Measurements from ENCODE around the gene HIVEP2. TPM values are rescaled to one million over a fixed set of nuclear protein-coding genes. Genes with fewer than 3 reads are reported as not detected.
A peak's percentile ranks its signal among the peaks of the same experiment; 100 is the strongest.

The HIVEP2 gene
- total and polyA plus RNA-seq, 2 donors (not counting 1 experiment from before 2014, with no cell fraction given): 5.0 to 14.4 TPM

- Histone ChIP-seq H4K20me1 (ENCODE audit: control insufficient read depth, extremely low read depth, insufficient read depth, low read length) (no peaks in the 10 kb centered on the region), H3K4me1 (ENCODE audit: control insufficient read depth, extremely low read depth, insufficient read depth, low read length) (peaks cover 15% of the 10 kb centered on the region), H3K27ac (ENCODE audit: insufficient read depth, low read length) (peak overlapping the region; percentile 84), H2AFZ (ENCODE audit: low read length) (no peak overlapping the region), H3K4me2 (ENCODE audit: extremely low read depth, insufficient read depth, low read length) (no peak overlapping the region), H3K36me3 (ENCODE audit: control insufficient read depth, insufficient read depth, low read length) (no peaks in the 10 kb centered on the region), H3K9me3 (ENCODE audit: control insufficient read depth, insufficient read depth, low read depth, low read length) (no peaks in the 10 kb centered on the region), H3K9ac (ENCODE audit: insufficient read depth, low read length) (no peak overlapping the region), H3K79me2 (ENCODE audit: control insufficient read depth, insufficient read depth, low read length) (peaks cover 16% of the 10 kb centered on the region), H3K27me3 (ENCODE audit: control insufficient read depth, insufficient read depth, low read length) (no peaks in the 10 kb centered on the region), H3K4me3 (replicated peaks in 1 of 4; ENCODE audit: control extremely low read depth in 1 of 4, insufficient read depth in 1 of 4, low read depth in 3 of 4, low read length in 4 of 4) (no peak overlapping the region)
- DNase-seq (ENCODE audit: low read depth in 2 of 2): peak; percentile 54 to 75
- no peak for TF ChIP-seq EZH2 (IDR thresholded peaks at IDR 0.05; ENCODE audit: low read length, missing control alignments)
- TF ChIP-seq, protein P1, sequence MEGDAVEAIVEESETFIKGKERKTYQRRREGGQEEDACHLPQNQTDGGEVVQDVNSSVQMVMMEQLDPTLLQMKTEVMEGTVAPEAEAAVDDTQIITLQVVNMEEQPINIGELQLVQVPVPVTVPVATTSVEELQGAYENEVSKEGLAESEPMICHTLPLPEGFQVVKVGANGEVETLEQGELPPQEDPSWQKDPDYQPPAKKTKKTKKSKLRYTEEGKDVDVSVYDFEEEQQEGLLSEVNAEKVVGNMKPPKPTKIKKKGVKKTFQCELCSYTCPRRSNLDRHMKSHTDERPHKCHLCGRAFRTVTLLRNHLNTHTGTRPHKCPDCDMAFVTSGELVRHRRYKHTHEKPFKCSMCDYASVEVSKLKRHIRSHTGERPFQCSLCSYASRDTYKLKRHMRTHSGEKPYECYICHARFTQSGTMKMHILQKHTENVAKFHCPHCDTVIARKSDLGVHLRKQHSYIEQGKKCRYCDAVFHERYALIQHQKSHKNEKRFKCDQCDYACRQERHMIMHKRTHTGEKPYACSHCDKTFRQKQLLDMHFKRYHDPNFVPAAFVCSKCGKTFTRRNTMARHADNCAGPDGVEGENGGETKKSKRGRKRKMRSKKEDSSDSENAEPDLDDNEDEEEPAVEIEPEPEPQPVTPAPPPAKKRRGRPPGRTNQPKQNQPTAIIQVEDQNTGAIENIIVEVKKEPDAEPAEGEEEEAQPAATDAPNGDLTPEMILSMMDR (conservative IDR thresholded peaks at IDR 0.05 in 1 of 2, IDR thresholded peaks at IDR 0.05 in 1 of 2; ENCODE audit: low read depth in 1 of 2, low read length in 2 of 2): peak in 1 of 2 donors; percentile 48
Measured at GRCh38 chr6:142886431-142887170, 58.4 kb downstream of the HIVEP2 start.

DNA sequence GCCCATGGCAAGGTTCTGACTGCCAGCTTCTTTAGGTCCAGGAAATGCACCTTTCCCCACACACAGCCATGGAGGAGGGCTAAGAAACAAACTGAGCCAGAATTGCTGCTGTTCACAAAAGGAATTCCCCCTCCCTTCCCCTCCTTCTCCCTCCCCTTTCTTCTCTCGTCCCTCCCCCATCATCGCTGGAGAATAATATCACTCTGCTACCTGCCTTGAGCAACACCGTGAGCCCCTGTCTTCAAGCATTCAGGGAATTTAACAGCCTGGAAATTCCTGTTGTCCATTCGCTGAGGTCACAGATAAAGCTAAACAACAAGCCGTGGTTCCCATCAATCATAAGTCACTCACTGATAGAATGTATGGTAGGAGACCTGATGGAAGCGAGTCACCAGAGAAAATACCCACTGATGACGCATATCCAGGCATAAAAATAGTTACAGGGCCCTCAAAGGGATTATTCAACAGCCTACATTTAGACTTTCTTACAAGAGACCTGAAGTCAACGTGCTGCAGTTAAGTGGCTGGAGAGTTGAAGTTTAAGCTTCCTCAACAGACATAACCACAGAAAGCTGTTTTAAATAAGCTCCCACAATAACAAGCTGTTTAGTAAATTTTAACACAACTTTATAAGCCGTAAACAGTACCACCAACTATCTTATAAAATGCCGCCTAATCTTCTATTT, 59.7 kb downstream of the HIVEP2 start:
- peak overlapping the region; percentile 21 to 66 (median 50) for H3K4me3 ChIP-seq (replicated peaks in 1 of 4; ENCODE audit: control extremely low read depth in 1 of 4, insufficient read depth in 1 of 4, low read depth in 3 of 4, low read length in 4 of 4)
- H3K27me3 ChIP-seq (ENCODE audit: control insufficient read depth, insufficient read depth, low read length): no peaks in the 10 kb centered on the region
- no peaks in the 10 kb centered on the region for H4K20me1 ChIP-seq (ENCODE audit: control insufficient read depth, extremely low read depth, insufficient read depth, low read length)
- peaks cover 16% of the 10 kb centered on the region for H3K4me1 ChIP-seq (ENCODE audit: control insufficient read depth, extremely low read depth, insufficient read depth, low read length)
- H3K27ac ChIP-seq (ENCODE audit: insufficient read depth, low read length): peak overlapping the region; percentile 84
- no peak overlapping the region for H2AFZ ChIP-seq (ENCODE audit: low read length)
- H3K4me2 ChIP-seq (ENCODE audit: extremely low read depth, insufficient read depth, low read length): peak overlapping the region; percentile 67
- peak overlapping the region; percentile 45 for H3K9ac ChIP-seq (ENCODE audit: insufficient read depth, low read length)
- no peaks in the 10 kb centered on the region for H3K9me3 ChIP-seq (ENCODE audit: control insufficient read depth, insufficient read depth, low read depth, low read length)
- peak; percentile 97 to 99 for DNase-seq (ENCODE audit: low read depth in 2 of 2)
- H3K79me2 ChIP-seq (ENCODE audit: control insufficient read depth, insufficient read depth, low read length): peaks cover 16% of the 10 kb centered on the region
- no peaks in the 10 kb centered on the region for H3K36me3 ChIP-seq (ENCODE audit: control insufficient read depth, insufficient read depth, low read length)
- no peak for TF ChIP-seq EZH2 (IDR thresholded peaks at IDR 0.05; ENCODE audit: low read length, missing control alignments)
- TF ChIP-seq, protein P1 (conservative IDR thresholded peaks at IDR 0.05 in 1 of 2, IDR thresholded peaks at IDR 0.05 in 1 of 2; ENCODE audit: low read depth in 1 of 2, low read length in 2 of 2): no peak

DNA sequence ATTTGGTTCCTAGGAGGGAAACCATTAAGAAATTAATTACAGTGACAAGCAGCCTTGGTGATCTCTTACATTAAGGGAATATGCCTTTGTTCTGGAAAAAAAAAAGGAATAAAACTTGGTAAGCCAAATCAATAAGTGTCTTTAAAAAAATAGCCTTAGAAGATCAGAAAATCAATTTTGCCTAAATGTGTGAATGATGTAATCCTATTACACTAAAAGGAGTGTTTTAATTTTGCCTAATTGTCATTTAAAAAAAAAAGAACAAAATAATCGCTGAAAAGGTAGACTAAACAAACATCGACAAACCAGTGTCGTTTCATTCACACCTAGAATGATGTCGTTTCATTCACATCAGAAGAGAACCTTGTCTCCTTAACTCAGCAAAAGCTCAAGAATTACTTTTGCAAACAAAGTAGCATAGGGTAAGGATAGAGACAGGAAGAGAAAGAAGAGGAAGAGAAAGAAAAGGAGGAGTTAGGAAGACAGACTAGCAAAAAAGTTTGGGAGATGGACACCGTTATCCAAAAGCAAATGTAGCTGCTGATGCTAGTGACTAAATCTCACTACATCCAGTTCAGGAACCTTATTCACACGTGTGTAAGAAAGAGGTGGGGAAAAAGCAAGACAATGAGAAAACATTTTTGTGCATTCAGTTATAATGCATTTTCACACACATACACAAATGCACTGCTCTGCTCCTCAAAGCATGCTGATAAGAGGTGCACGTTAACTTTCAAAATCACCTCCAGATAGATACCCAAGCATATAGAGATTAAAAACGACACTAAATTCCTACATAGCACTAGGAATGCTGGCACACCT, 60.6 kb downstream of the HIVEP2 start:
- Histone ChIP-seq H3K4me1 (ENCODE audit: control insufficient read depth, extremely low read depth, insufficient read depth, low read length) (peaks cover 16% of the 10 kb centered on the region), H3K9ac (ENCODE audit: insufficient read depth, low read length) (peak overlapping the region; percentile 45), H2AFZ (ENCODE audit: low read length) (no peak overlapping the region), H3K79me2 (ENCODE audit: control insufficient read depth, insufficient read depth, low read length) (peaks cover 21% of the 10 kb centered on the region), H3K9me3 (ENCODE audit: control insufficient read depth, insufficient read depth, low read depth, low read length) (no peaks in the 10 kb centered on the region), H3K27me3 (ENCODE audit: control insufficient read depth, insufficient read depth, low read length) (no peaks in the 10 kb centered on the region), H3K27ac (ENCODE audit: insufficient read depth, low read length) (peak overlapping the region; percentile 84), H3K4me3 (replicated peaks in 1 of 4; ENCODE audit: control extremely low read depth in 1 of 4, insufficient read depth in 1 of 4, low read depth in 3 of 4, low read length in 4 of 4) (peak overlapping the region; percentile 21 to 66 (median 50)), H3K36me3 (ENCODE audit: control insufficient read depth, insufficient read depth, low read length) (no peaks in the 10 kb centered on the region), H3K4me2 (ENCODE audit: extremely low read depth, insufficient read depth, low read length) (peak overlapping the region; percentile 67), H4K20me1 (ENCODE audit: control insufficient read depth, extremely low read depth, insufficient read depth, low read length) (no peaks in the 10 kb centered on the region)
- DNase-seq (ENCODE audit: low read depth in 2 of 2): no peak
- TF ChIP-seq EZH2 (IDR thresholded peaks at IDR 0.05; ENCODE audit: low read length, missing control alignments): no peak
- TF ChIP-seq, protein P1 (conservative IDR thresholded peaks at IDR 0.05 in 1 of 2, IDR thresholded peaks at IDR 0.05 in 1 of 2; ENCODE audit: low read depth in 1 of 2, low read length in 2 of 2): no peak

Data from fibroblast of lung (primary cell).